Stimulated activated effector memory CD8-positive, alpha-beta T cell treated with anti-CD3 and anti-CD28 coated beads, Interleukin-12 subunit alpha, Interleukin-12 subunit beta, amount 100 ng/mL, for 72 hours (primary cell): ENCODE data around the gene DAGLB.
"Not testable (repeated sequence)": the region's sequence is repeated elsewhere in the genome, so short reads cannot be mapped to it uniquely, and the experiment has no call there.

Experiments
- ATAC-seq: fragments of 150-1000 bp; cut with Tn5 transposase; 2 replicates; pipeline ENCODE4 v1.10.0; 2021
- DNase-seq, 2 donors: peaks; one replicate each; pipeline ENCODE4 v3.0.0; 2021 to 2022; ENCODE audit warnings: low spot score in 2 of 2
- H3K27ac Mint-ChIP-seq: one replicate; pipeline ENCODE4 v1.8.0; 2022; ENCODE audit warnings: mild to moderate bottlenecking, mixed read lengths
- H3K36me3 Mint-ChIP-seq: one replicate; pipeline ENCODE4 v1.8.0; 2022; ENCODE audit warnings: mild to moderate bottlenecking, mixed read lengths
- H3K4me1 Mint-ChIP-seq: one replicate; pipeline ENCODE4 v1.8.0; 2022; ENCODE audit warnings: mixed read lengths
- H3K4me3 Mint-ChIP-seq: one replicate; pipeline ENCODE4 v1.8.0; 2022; ENCODE audit warnings: mild to moderate bottlenecking, mixed read lengths
- H3K9me3 Mint-ChIP-seq: one replicate; pipeline ENCODE4 v1.8.0; 2022; ENCODE audit warnings: mixed read lengths

DAGLB gene

GRCh38 chr7:6477318-6477660 lies 29.5 kb upstream of the DAGLB start:
- Mint-ChIP-seq H3K4me3 (no peak overlapping the region), H3K9me3 (no peaks in the 10 kb centered on the region), H3K27ac (peak overlapping the region; percentile 80), H3K36me3 (peaks cover 92% of the 10 kb centered on the region), H3K4me1 (peaks cover 81% of the 10 kb centered on the region)
- ATAC-seq (no peak), DNase-seq (no peak)

- peaks cover 76% of the 10 kb centered on the region for H3K4me1 Mint-ChIP-seq
- DNase-seq: no peak
- H3K36me3 Mint-ChIP-seq: peaks cover 92% of the 10 kb centered on the region
- H3K27ac Mint-ChIP-seq: peak overlapping the region; percentile 80
- peak overlapping the region; percentile 32 for H3K4me3 Mint-ChIP-seq
- ATAC-seq: no peak
- H3K9me3 Mint-ChIP-seq: no peaks in the 10 kb centered on the region
Observed at GRCh38 chr7:6476596-6477317, 29.0 kb upstream of the DAGLB start.

GRCh38 chr7:6475433-6476186 lies 27.9 kb upstream of the DAGLB start:
- peaks cover 65% of the 10 kb centered on the region for H3K4me1 Mint-ChIP-seq
- ATAC-seq (peak; percentile 69), DNase-seq (no peak)
- peaks cover 92% of the 10 kb centered on the region for H3K36me3 Mint-ChIP-seq
- peak overlapping the region; percentile 32 for H3K4me3 Mint-ChIP-seq
- peak overlapping the region; percentile 80 for H3K27ac Mint-ChIP-seq
- H3K9me3 Mint-ChIP-seq: no peaks in the 10 kb centered on the region

GRCh38 chr7:6465862-6466261 lies 18.1 kb upstream of the DAGLB start:
- Mint-ChIP-seq H3K36me3 (peaks cover 100% of the 10 kb centered on the region), H3K27ac (no peak overlapping the region), H3K4me1 (no peaks in the 10 kb centered on the region), H3K9me3 (no peaks in the 10 kb centered on the region), H3K4me3 (no peak overlapping the region)
- ATAC-seq: no peak
- DNase-seq: no peak

GRCh38 chr7:6463609-6464008 lies 15.9 kb upstream of the DAGLB start:
- H3K27ac Mint-ChIP-seq: not testable (repeated sequence)

GRCh38 chr7:6461946-6462550 lies 14.3 kb upstream of the DAGLB start:
- ATAC-seq (no peak), DNase-seq (no peak)
- no peak overlapping the region for H3K4me3 Mint-ChIP-seq
- H3K27ac Mint-ChIP-seq: no peak overlapping the region
- H3K9me3 Mint-ChIP-seq: no peaks in the 10 kb centered on the region
- peaks cover 65% of the 10 kb centered on the region for H3K36me3 Mint-ChIP-seq
- no peaks in the 10 kb centered on the region for H3K4me1 Mint-ChIP-seq

More at GRCh38 chr7:6463609-6464008, 15.9 kb upstream of the DAGLB start:
- H3K9me3 Mint-ChIP-seq, ATAC-seq, DNase-seq, H3K4me1 Mint-ChIP-seq, H3K4me3 Mint-ChIP-seq: not testable (repeated sequence)
- peaks cover 81% of the 10 kb centered on the region for H3K36me3 Mint-ChIP-seq

- ATAC-seq (no peak), DNase-seq (no peak)
- Mint-ChIP-seq H3K4me1 (no peaks in the 10 kb centered on the region), H3K36me3 (peaks cover 55% of the 10 kb centered on the region), H3K9me3 (no peaks in the 10 kb centered on the region), H3K27ac (no peak overlapping the region), H3K4me3 (no peak overlapping the region)
Observed at GRCh38 chr7:6460990-6461584, 13.3 kb upstream of the DAGLB start.

GRCh38 chr7:6460303-6460702 lies 12.5 kb upstream of the DAGLB start:
- Mint-ChIP-seq H3K4me3 (no peak overlapping the region), H3K9me3 (no peaks in the 10 kb centered on the region), H3K36me3 (peaks cover 48% of the 10 kb centered on the region), H3K4me1 (no peaks in the 10 kb centered on the region), H3K27ac (no peak overlapping the region)
- ATAC-seq: no peak
- no peak for DNase-seq

- not testable (repeated sequence) for H3K9me3 Mint-ChIP-seq, H3K4me1 Mint-ChIP-seq, ATAC-seq, H3K27ac Mint-ChIP-seq, DNase-seq, H3K4me3 Mint-ChIP-seq
- H3K36me3 Mint-ChIP-seq: peaks cover 31% of the 10 kb centered on the region
Observed at GRCh38 chr7:6458676-6459075, 10.9 kb upstream of the DAGLB start.

GRCh38 chr7:6453734-6454133 lies 6.0 kb upstream of the DAGLB start:
- Mint-ChIP-seq H3K36me3 (no peaks in the 10 kb centered on the region), H3K4me1 (no peaks in the 10 kb centered on the region), H3K9me3 (no peaks in the 10 kb centered on the region), H3K4me3 (no peak overlapping the region), H3K27ac (no peak overlapping the region)
- DNase-seq: no peak
- no peak for ATAC-seq

GRCh38 chr7:6451224-6451705 lies 3.5 kb upstream of the DAGLB start:
- peaks cover 7% of the 10 kb centered on the region for H3K4me1 Mint-ChIP-seq
- H3K27ac Mint-ChIP-seq: no peak overlapping the region
- peaks cover 14% of the 10 kb centered on the region for H3K36me3 Mint-ChIP-seq
- no peak overlapping the region for H3K4me3 Mint-ChIP-seq
- no peak for DNase-seq
- no peaks in the 10 kb centered on the region for H3K9me3 Mint-ChIP-seq
- ATAC-seq: no peak

GRCh38 chr7:6450591-6450990 lies 2.8 kb upstream of the DAGLB start:
- ATAC-seq, H3K4me3 Mint-ChIP-seq: not testable (repeated sequence)
- peaks cover 17% of the 10 kb centered on the region for H3K36me3 Mint-ChIP-seq

GRCh38 chr7:6449884-6450283 lies 2.1 kb upstream of the DAGLB start:
- ATAC-seq, H3K27ac Mint-ChIP-seq, H3K9me3 Mint-ChIP-seq, DNase-seq, H3K4me3 Mint-ChIP-seq: not testable (repeated sequence)
- Mint-ChIP-seq H3K36me3 (peaks cover 24% of the 10 kb centered on the region), H3K4me1 (peaks cover 18% of the 10 kb centered on the region)

More at GRCh38 chr7:6450591-6450990, 2.8 kb upstream of the DAGLB start:
- H3K27ac Mint-ChIP-seq, DNase-seq, H3K9me3 Mint-ChIP-seq: not testable (repeated sequence)
- peaks cover 12% of the 10 kb centered on the region for H3K4me1 Mint-ChIP-seq

GRCh38 chr7:6448943-6449543 lies 1.3 kb upstream of the DAGLB start:
- Mint-ChIP-seq H3K4me3 (peak overlapping the region; percentile 90), H3K36me3 (peaks cover 32% of the 10 kb centered on the region), H3K4me1 (peaks cover 18% of the 10 kb centered on the region), H3K27ac (no peak overlapping the region), H3K9me3 (no peaks in the 10 kb centered on the region)
- ATAC-seq: no peak
- no peak for DNase-seq
